Naive B cell (primary cell): Measurements from ENCODE around the gene ZNF710. TPM values are rescaled to one million over a fixed set of nuclear protein-coding genes. Genes with fewer than 3 reads are reported as not detected.

Source experiments
- ATAC-seq, 2 donors: fragments of 150-1000 bp; cut with Tn5 transposase; 2 replicates each; pipeline ENCODE4 v1.10.0; 2021; ENCODE audit warnings: low read depth in 2 of 2, mild to moderate bottlenecking in 2 of 2, moderate library complexity in 2 of 2
- DNase-seq: peaks from one replicate; pipeline ENCODE4 v3.0.0; 2022
- H3K27ac Mint-ChIP-seq, 6 donors: one replicate each; pipeline ENCODE4 v1.8.0; 2020 to 2022; ENCODE audit warnings: mild to moderate bottlenecking in 6 of 6, mixed read lengths in 6 of 6, moderate library complexity in 5 of 6, inconsistent platforms in 2 of 6
- H3K27me3 Mint-ChIP-seq, 3 donors: one replicate each; pipeline ENCODE4 v1.8.0; 2021 to 2022; ENCODE audit warnings: mixed read lengths in 3 of 3, mild to moderate bottlenecking in 1 of 3
- H3K36me3 Mint-ChIP-seq, 2 donors: one replicate each; pipeline ENCODE4 v1.8.0; 2020 to 2022; ENCODE audit warnings: mixed read lengths in 2 of 2, inconsistent platforms in 1 of 2, mild to moderate bottlenecking in 1 of 2
- H3K4me1 Mint-ChIP-seq, 3 donors: one replicate each; pipeline ENCODE4 v1.8.0; 2020 to 2022; ENCODE audit warnings: mixed read lengths in 3 of 3, inconsistent platforms in 1 of 3, mild to moderate bottlenecking in 1 of 3, moderate library complexity in 1 of 3
- H3K4me3 Mint-ChIP-seq, 8 donors: one replicate each; pipeline ENCODE4 v1.8.0; 2020 to 2022; ENCODE audit warnings: mild to moderate bottlenecking in 8 of 8, mixed read lengths in 8 of 8, moderate library complexity in 8 of 8, inconsistent platforms in 2 of 8
- H3K9me3 Mint-ChIP-seq, 7 donors: one replicate each; pipeline ENCODE4 v1.8.0; 2020 to 2022; ENCODE audit warnings: mixed read lengths in 7 of 7, mild to moderate bottlenecking in 5 of 7, inconsistent platforms in 2 of 7, moderate library complexity in 1 of 7
- polyA plus RNA-seq, 6 donors: library from polyadenylated mRNA; unstranded; fragments of 300-500 nt; fragmentation: Illumina TruSeq; gene quantifications; one replicate each; pipeline ENCODE4 v1.2.3, GENCODE V29; 2021; ENCODE audit warnings: low read depth in 6 of 6

Gene ZNF710
- polyA plus RNA-seq, 6 donors from 2014 or later: 0.64 to 2.4 (median 2.0) TPM

GRCh38 chr15:90029024-90029423 is 27.9 kb downstream of the ZNF710 start:
- DNase-seq: no peak
- no peak overlapping the region for H3K4me3 Mint-ChIP-seq
- H3K4me1 Mint-ChIP-seq: peaks cover 33 to 47% (median 36%) of the 10 kb centered on the region in 3 donors

GRCh38 chr15:90030376-90030775 is 29.3 kb downstream of the ZNF710 start:
- H3K4me3 Mint-ChIP-seq: peak overlapping the region in 5 of 8 donors; percentile 5 to 85 (median 33)
- DNase-seq (no peak), ATAC-seq (no peak)
- H3K36me3 Mint-ChIP-seq: peaks cover 0 to 7% of the 10 kb centered on the region in 2 donors
- H3K9me3 Mint-ChIP-seq: peaks cover 0 to 5% (median 0%) of the 10 kb centered on the region in 7 donors
- H3K27me3 Mint-ChIP-seq: no peaks in the 10 kb centered on the region
- peaks cover 36 to 48% (median 44%) of the 10 kb centered on the region in 3 donors for H3K4me1 Mint-ChIP-seq
- H3K27ac Mint-ChIP-seq: peak overlapping the region in 1 of 6 donors; percentile 38

More at GRCh38 chr15:90029024-90029423, 27.9 kb downstream of the ZNF710 start:
- Mint-ChIP-seq H3K27ac (peak overlapping the region in 2 of 6 donors; percentile 44 to 57), H3K9me3 (peaks cover 0 to 5% (median 0%) of the 10 kb centered on the region in 7 donors), H3K36me3 (peaks cover 0 to 7% of the 10 kb centered on the region in 2 donors), H3K27me3 (no peaks in the 10 kb centered on the region)
- ATAC-seq: no peak

GRCh38 chr15:90031231-90031791 is 30.2 kb downstream of the ZNF710 start:
- H3K4me3 Mint-ChIP-seq: peak overlapping the region; percentile 38 to 85 (median 70)
- H3K9me3 Mint-ChIP-seq: peaks cover 0 to 5% (median 0%) of the 10 kb centered on the region in 7 donors
- H3K36me3 Mint-ChIP-seq: peaks cover 0 to 7% of the 10 kb centered on the region in 2 donors
- peak; percentile 59 to 66 for ATAC-seq
- peak overlapping the region in 5 of 6 donors; percentile 19 to 86 (median 49) for H3K27ac Mint-ChIP-seq
- DNase-seq: peak; percentile 20
- H3K27me3 Mint-ChIP-seq: no peaks in the 10 kb centered on the region
- H3K4me1 Mint-ChIP-seq: peaks cover 44 to 54% (median 45%) of the 10 kb centered on the region in 3 donors

GRCh38 chr15:90033006-90033405 is 31.9 kb downstream of the ZNF710 start:
- Mint-ChIP-seq H3K4me1 (peaks cover 51 to 63% (median 56%) of the 10 kb centered on the region in 3 donors), H3K4me3 (peak overlapping the region in 1 of 8 donors; percentile 6), H3K27ac (peak overlapping the region in 3 of 6 donors; percentile 13 to 87 (median 56)), H3K9me3 (peaks cover 0 to 4% (median 0%) of the 10 kb centered on the region in 7 donors), H3K36me3 (peaks cover 0 to 8% of the 10 kb centered on the region in 2 donors), H3K27me3 (no peaks in the 10 kb centered on the region)
- DNase-seq (no peak), ATAC-seq (no peak)

- H3K36me3 Mint-ChIP-seq: peaks cover 0 to 10% of the 10 kb centered on the region in 2 donors
Observed at GRCh38 chr15:90033448-90033847, 32.3 kb downstream of the ZNF710 start.

GRCh38 chr15:90035095-90035839 is 34.1 kb downstream of the ZNF710 start:
- peaks cover 0 to 4% (median 0%) of the 10 kb centered on the region in 3 donors for H3K27me3 Mint-ChIP-seq
- peak overlapping the region in 5 of 8 donors; percentile 15 to 70 (median 60) for H3K4me3 Mint-ChIP-seq
- peaks cover 0 to 7% of the 10 kb centered on the region in 2 donors for H3K36me3 Mint-ChIP-seq
- DNase-seq (no peak), ATAC-seq (no peak)
- H3K9me3 Mint-ChIP-seq: no peaks in the 10 kb centered on the region
- H3K4me1 Mint-ChIP-seq: peaks cover 62 to 82% (median 64%) of the 10 kb centered on the region in 3 donors
- H3K27ac Mint-ChIP-seq: peak overlapping the region in 3 of 6 donors; percentile 9 to 62 (median 18)

More at GRCh38 chr15:90033448-90033847, 32.3 kb downstream of the ZNF710 start:
- Mint-ChIP-seq H3K4me3 (peak overlapping the region in 4 of 8 donors; percentile 25 to 79 (median 58)), H3K4me1 (peaks cover 55 to 66% (median 58%) of the 10 kb centered on the region in 3 donors), H3K27ac (peak overlapping the region in 4 of 6 donors; percentile 13 to 87 (median 37)), H3K9me3 (peaks cover 0 to 3% (median 0%) of the 10 kb centered on the region in 7 donors), H3K27me3 (peaks cover 0 to 4% (median 0%) of the 10 kb centered on the region in 3 donors)
- DNase-seq (no peak), ATAC-seq (no peak)

GRCh38 chr15:90035840-90036230 is 34.7 kb downstream of the ZNF710 start:
- DNase-seq (no peak), ATAC-seq (peak in 1 of 2 donors; percentile 10)
- no peaks in the 10 kb centered on the region for H3K9me3 Mint-ChIP-seq
- H3K36me3 Mint-ChIP-seq: peaks cover 0 to 7% of the 10 kb centered on the region in 2 donors
- peaks cover 68 to 81% (median 69%) of the 10 kb centered on the region in 3 donors for H3K4me1 Mint-ChIP-seq
- peak overlapping the region in 6 of 8 donors; percentile 16 to 70 (median 46) for H3K4me3 Mint-ChIP-seq
- peaks cover 0 to 4% (median 0%) of the 10 kb centered on the region in 3 donors for H3K27me3 Mint-ChIP-seq
- peak overlapping the region in 3 of 6 donors; percentile 18 to 64 (median 47) for H3K27ac Mint-ChIP-seq

GRCh38 chr15:90036343-90036742 is 35.2 kb downstream of the ZNF710 start:
- peak overlapping the region in 4 of 8 donors; percentile 2 to 77 (median 32) for H3K4me3 Mint-ChIP-seq
- no peaks in the 10 kb centered on the region for H3K9me3 Mint-ChIP-seq
- ATAC-seq (no peak), DNase-seq (no peak)
- peaks cover 0 to 7% of the 10 kb centered on the region in 2 donors for H3K36me3 Mint-ChIP-seq
- H3K27me3 Mint-ChIP-seq: peaks cover 0 to 4% (median 0%) of the 10 kb centered on the region in 3 donors
- H3K27ac Mint-ChIP-seq: peak overlapping the region in 3 of 6 donors; percentile 33 to 73 (median 69)
- peaks cover 66 to 77% (median 68%) of the 10 kb centered on the region in 3 donors for H3K4me1 Mint-ChIP-seq

- no peaks in the 10 kb centered on the region for H3K9me3 Mint-ChIP-seq
- peaks cover 61 to 71% (median 64%) of the 10 kb centered on the region in 3 donors for H3K4me1 Mint-ChIP-seq
- peak overlapping the region in 1 of 8 donors; percentile 14 for H3K4me3 Mint-ChIP-seq
Observed at GRCh38 chr15:90036806-90037510, 35.8 kb downstream of the ZNF710 start.

GRCh38 chr15:90037511-90037860 is 36.4 kb downstream of the ZNF710 start:
- peak overlapping the region in 2 of 8 donors; percentile 30 for H3K4me3 Mint-ChIP-seq
- peaks cover 0 to 4% (median 0%) of the 10 kb centered on the region in 3 donors for H3K27me3 Mint-ChIP-seq
- no peak for ATAC-seq
- DNase-seq: no peak
- H3K9me3 Mint-ChIP-seq: no peaks in the 10 kb centered on the region
- peaks cover 61 to 66% (median 66%) of the 10 kb centered on the region in 3 donors for H3K4me1 Mint-ChIP-seq
- peak overlapping the region in 4 of 6 donors; percentile 58 to 86 (median 78) for H3K27ac Mint-ChIP-seq
- peaks cover 0 to 7% of the 10 kb centered on the region in 2 donors for H3K36me3 Mint-ChIP-seq

More at GRCh38 chr15:90036806-90037510, 35.8 kb downstream of the ZNF710 start:
- Mint-ChIP-seq H3K27me3 (peaks cover 0 to 4% (median 0%) of the 10 kb centered on the region in 3 donors), H3K36me3 (peaks cover 0 to 7% of the 10 kb centered on the region in 2 donors), H3K27ac (peak overlapping the region in 5 of 6 donors; percentile 56 to 81 (median 74))
- no peak for ATAC-seq
- DNase-seq: no peak

- ATAC-seq: peak; percentile 87 to 93
Observed at GRCh38 chr15:90037961-90038631, 37.0 kb downstream of the ZNF710 start.

GRCh38 chr15:90038632-90039095 is 37.5 kb downstream of the ZNF710 start:
- peak overlapping the region in 5 of 6 donors; percentile 81 to 94 (median 84) for H3K27ac Mint-ChIP-seq
- H3K27me3 Mint-ChIP-seq: peaks cover 0 to 4% (median 0%) of the 10 kb centered on the region in 3 donors
- H3K4me1 Mint-ChIP-seq: peaks cover 55 to 62% (median 61%) of the 10 kb centered on the region in 3 donors
- H3K4me3 Mint-ChIP-seq: peak overlapping the region in 1 of 8 donors; percentile 75
- no peak for DNase-seq
- peaks cover 0 to 7% of the 10 kb centered on the region in 2 donors for H3K36me3 Mint-ChIP-seq
- peak in 1 of 2 donors; percentile 9 for ATAC-seq
- no peaks in the 10 kb centered on the region for H3K9me3 Mint-ChIP-seq

More at GRCh38 chr15:90037961-90038631, 37.0 kb downstream of the ZNF710 start:
- peak overlapping the region in 1 of 8 donors; percentile 75 for H3K4me3 Mint-ChIP-seq
- peaks cover 57 to 64% (median 63%) of the 10 kb centered on the region in 3 donors for H3K4me1 Mint-ChIP-seq
- peaks cover 0 to 7% of the 10 kb centered on the region in 2 donors for H3K36me3 Mint-ChIP-seq
- peak; percentile 50 for DNase-seq
- H3K9me3 Mint-ChIP-seq: no peaks in the 10 kb centered on the region
- peak overlapping the region; percentile 63 to 94 (median 84) for H3K27ac Mint-ChIP-seq
- H3K27me3 Mint-ChIP-seq: peaks cover 0 to 4% (median 0%) of the 10 kb centered on the region in 3 donors
